Erythroblast (primary cell): ENCODE results near the gene TENM4.

Experiments
- GATA1 ChIP-seq: IDR thresholded peaks from 2 replicates; pipeline ENCODE4 v1.6.1; 2011; ENCODE audit warnings: low read depth, mild to moderate bottlenecking, control low read depth, low read length, moderate library complexity
- POLR2A ChIP-seq: IDR thresholded peaks from 2 replicates; pipeline ENCODE4 v1.6.1; 2011; ENCODE audit warnings: mild to moderate bottlenecking, low read length

- TF ChIP-seq POLR2A (no peak), GATA1 (no peak)
Measured at GRCh38 chr11:79393362-79394043, 47.3 kb downstream of the TENM4 start.
